Liver (tissue), 9 donors: ENCODE results near the gene UQCRH. TPM values are rescaled to one million over a fixed set of nuclear protein-coding genes. Genes with fewer than 3 reads are reported as not detected.
"Not testable (repeated sequence)": the region's sequence is repeated elsewhere in the genome, so short reads cannot be mapped to it uniquely, and the experiment has no call there.

ENCODE experiments used
- DNase-seq: peaks from one replicate; pipeline ENCODE4 v3.0.0-alpha.2; 2017; ENCODE audit warnings: low spot score
- H3K27ac ChIP-seq, 2 donors: one replicate each; pipeline ENCODE4 v1.7.0; 2013; ENCODE audit warnings: inconsistent platforms in 2 of 2, low read length in 2 of 2, control low read depth in 1 of 2, low read depth in 1 of 2, mild to moderate bottlenecking in 1 of 2
- H3K27me3 ChIP-seq, 4 donors: one replicate each; pipeline versions ENCODE4 v1.6.1 to v1.7.0; 2013; ENCODE audit warnings: low read length in 3 of 4, inconsistent platforms in 1 of 4, mild to moderate bottlenecking in 1 of 4, moderate library complexity in 1 of 4; ENCODE audit not compliant: control insufficient read depth in 4 of 4, insufficient read depth in 4 of 4
- H3K36me3 ChIP-seq, 4 donors: one replicate each; pipeline versions ENCODE4 v1.6.1 to v1.7.0; 2013; ENCODE audit warnings: low read length in 3 of 4, mild to moderate bottlenecking in 3 of 4, low read depth in 1 of 4, moderate library complexity in 1 of 4; ENCODE audit not compliant: control insufficient read depth in 4 of 4, insufficient read depth in 3 of 4
- H3K4me1 ChIP-seq, 4 donors: one replicate each; pipeline versions ENCODE4 v1.6.1 to v1.7.0; 2013; ENCODE audit warnings: low read length in 3 of 4, mild to moderate bottlenecking in 3 of 4, moderate library complexity in 1 of 4; ENCODE audit not compliant: control insufficient read depth in 4 of 4, insufficient read depth in 4 of 4
- H3K4me3 ChIP-seq, 3 donors: one replicate each; pipeline versions ENCODE4 v1.6.1 to v1.7.0; 2013; ENCODE audit warnings: low read length in 3 of 3, control low read depth in 1 of 3, low read depth in 1 of 3, mild to moderate bottlenecking in 1 of 3
- H3K9ac ChIP-seq, 2 donors: one replicate each; pipeline ENCODE4 v1.7.0; 2013; ENCODE audit warnings: low read length in 2 of 2, mild to moderate bottlenecking in 2 of 2, moderate library complexity in 2 of 2, control low read depth in 1 of 2, low read depth in 1 of 2
- H3K9me3 ChIP-seq, 4 donors: one replicate each; pipeline versions ENCODE4 v1.6.1 to v1.7.0; 2013; ENCODE audit warnings: low read length in 3 of 4; ENCODE audit not compliant: control insufficient read depth in 4 of 4
- EGR1 ChIP-seq, 2 donors: IDR thresholded peaks; 2 replicates each; pipeline ENCODE4 v1.6.1; 2016 to 2018; ENCODE audit warnings: antibody characterized with exemption in 2 of 2, low read depth in 2 of 2
- FOXA2 ChIP-seq: IDR thresholded peaks from 2 replicates; pipeline ENCODE4 v1.6.1; 2016; ENCODE audit warnings: antibody characterized with exemption
- GABPA ChIP-seq, 2 donors: IDR thresholded peaks in 1 of 2; conservative IDR thresholded peaks in 1 of 2; 2 replicates each; pipeline ENCODE4 v1.6.1; 2016; ENCODE audit warnings: antibody characterized with exemption in 2 of 2, mild to moderate bottlenecking in 1 of 2, moderate library complexity in 1 of 2
- HNF4G ChIP-seq: IDR thresholded peaks from 2 replicates; pipeline ENCODE4 v1.6.1; 2016; ENCODE audit warnings: antibody characterized with exemption
- JUND ChIP-seq, 2 donors: IDR thresholded peaks; 2 replicates each; pipeline ENCODE4 v1.6.1; 2016; ENCODE audit warnings: antibody characterized with exemption in 2 of 2
- RAD21 ChIP-seq, 2 donors: IDR thresholded peaks; 2 replicates each; pipeline ENCODE4 v1.6.1; 2016; ENCODE audit warnings: antibody characterized with exemption in 2 of 2, mild to moderate bottlenecking in 2 of 2
- RXRA ChIP-seq, 2 donors: IDR thresholded peaks; 2 replicates each; pipeline ENCODE4 v1.6.1; 2017 to 2018; ENCODE audit warnings: antibody characterized with exemption in 2 of 2, mild to moderate bottlenecking in 1 of 2
- SP1 ChIP-seq: IDR thresholded peaks from 2 replicates; pipeline ENCODE4 v1.6.1; 2018; ENCODE audit warnings: antibody characterized with exemption, mild to moderate bottlenecking
- TAF1 ChIP-seq: conservative IDR thresholded peaks from 2 replicates; pipeline ENCODE4 v1.6.1; 2016; ENCODE audit warnings: antibody characterized with exemption, mild to moderate bottlenecking
- YY1 ChIP-seq: IDR thresholded peaks from 2 replicates; pipeline ENCODE4 v1.6.1; 2016; ENCODE audit warnings: antibody characterized with exemption, mild to moderate bottlenecking
- WGBS: extraction: QIAGEN DNeasy Blood & Tissue Kit; methylation state at CpG from one replicate; pipeline ENCODE4 v1.1.7; 2013; 5-methylcytosine and 5-hydroxymethylcytosine counted together
- polyA plus RNA-seq, 2 donors: library from polyadenylated mRNA; stranded (reverse) in 1 of 2; unstranded in 1 of 2; fragments of 200-250 nt in 1 of 2; fragments of >200 nt in 1 of 2; fragmentation: Nextera tagmentation in 1 of 2; extraction: Ambion mirVana in 1 of 2; gene quantifications; one replicate each; pipeline versions ENCODE4 v1.2.1 to v1.2.3, GENCODE V29; 2013 to 2015
- total RNA-seq, 2 donors: library from RNA; depleted of rRNA; stranded (reverse); fragments of >200 nt; gene quantifications; one replicate each; pipeline ENCODE4 v1.2.3, GENCODE V29; 2014
- TF ChIP-seq, protein P1 (sequence below): IDR thresholded peaks from 2 replicates; pipeline ENCODE4 v1.6.1; 2016; ENCODE audit warnings: antibody characterized with exemption
- TF ChIP-seq, protein P2 (sequence below): IDR thresholded peaks from 2 replicates; pipeline ENCODE4 v1.6.1; 2016; ENCODE audit warnings: antibody characterized with exemption
- TF ChIP-seq, protein P3 (sequence below): IDR thresholded peaks from 2 replicates; pipeline ENCODE4 v1.6.1; 2016; ENCODE audit warnings: antibody characterized with exemption
- donor health status: healthy.
- donor health status: healthy.
- donor health status: healthy.
- donor health status: healthy.
- donor health status: healthy.

The UQCRH gene
- total and polyA plus RNA-seq, 4 donors, result 158 to 220 (median 201) TPM

DNA sequence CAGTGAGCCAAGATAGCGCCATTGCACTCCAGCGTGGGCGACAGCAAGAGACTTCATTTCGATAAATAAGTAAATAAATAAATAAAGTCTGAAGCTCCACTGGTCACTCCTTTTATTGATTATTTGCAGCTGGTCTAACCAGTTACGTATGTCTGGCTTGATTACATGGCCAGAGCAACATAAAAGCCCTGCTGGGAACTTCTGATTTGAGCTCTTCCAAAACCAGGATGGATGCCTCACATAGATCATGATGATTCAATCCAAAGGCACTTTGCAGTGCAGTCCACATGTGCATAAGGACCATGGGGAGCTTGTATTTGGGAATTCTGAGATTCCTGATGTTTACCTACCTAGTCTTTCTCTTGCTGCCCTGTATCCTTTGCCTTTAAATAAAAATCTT lies 61.1 kb downstream of the UQCRH start:
- Histone ChIP-seq H3K9ac (no peak overlapping the region), H3K4me3 (no peak overlapping the region), H3K27ac (no peak overlapping the region), H3K4me1 (no peaks in the 10 kb centered on the region), H3K36me3 (peaks cover 5 to 56% (median 40%) of the 10 kb centered on the region in 4 donors), H3K9me3 (no peaks in the 10 kb centered on the region), H3K27me3 (no peaks in the 10 kb centered on the region)
- no peak for TF ChIP-seq SP1
- no peak for TF ChIP-seq RXRA (IDR thresholded peaks at IDR 0.05)
- no peak for TF ChIP-seq GABPA (IDR thresholded peaks at IDR 0.05 in 1 of 2, conservative IDR thresholded peaks at IDR 0.05 in 1 of 2)
- TF ChIP-seq FOXA2, result no peak
- TF ChIP-seq RAD21 (IDR thresholded peaks at IDR 0.05), result no peak
- no peak for TF ChIP-seq JUND (IDR thresholded peaks at IDR 0.05)
- TF ChIP-seq YY1, result no peak
- TF ChIP-seq, protein P1, sequence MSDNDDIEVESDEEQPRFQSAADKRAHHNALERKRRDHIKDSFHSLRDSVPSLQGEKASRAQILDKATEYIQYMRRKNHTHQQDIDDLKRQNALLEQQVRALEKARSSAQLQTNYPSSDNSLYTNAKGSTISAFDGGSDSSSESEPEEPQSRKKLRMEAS, result no peak
- TF ChIP-seq HNF4G, result no peak
- TF ChIP-seq, protein P2, sequence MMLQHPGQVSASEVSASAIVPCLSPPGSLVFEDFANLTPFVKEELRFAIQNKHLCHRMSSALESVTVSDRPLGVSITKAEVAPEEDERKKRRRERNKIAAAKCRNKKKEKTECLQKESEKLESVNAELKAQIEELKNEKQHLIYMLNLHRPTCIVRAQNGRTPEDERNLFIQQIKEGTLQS, result no peak
- no peak for TF ChIP-seq EGR1 (IDR thresholded peaks at IDR 0.05; ENCODE audit: low read depth in 2 of 2)
- TF ChIP-seq, protein P3, sequence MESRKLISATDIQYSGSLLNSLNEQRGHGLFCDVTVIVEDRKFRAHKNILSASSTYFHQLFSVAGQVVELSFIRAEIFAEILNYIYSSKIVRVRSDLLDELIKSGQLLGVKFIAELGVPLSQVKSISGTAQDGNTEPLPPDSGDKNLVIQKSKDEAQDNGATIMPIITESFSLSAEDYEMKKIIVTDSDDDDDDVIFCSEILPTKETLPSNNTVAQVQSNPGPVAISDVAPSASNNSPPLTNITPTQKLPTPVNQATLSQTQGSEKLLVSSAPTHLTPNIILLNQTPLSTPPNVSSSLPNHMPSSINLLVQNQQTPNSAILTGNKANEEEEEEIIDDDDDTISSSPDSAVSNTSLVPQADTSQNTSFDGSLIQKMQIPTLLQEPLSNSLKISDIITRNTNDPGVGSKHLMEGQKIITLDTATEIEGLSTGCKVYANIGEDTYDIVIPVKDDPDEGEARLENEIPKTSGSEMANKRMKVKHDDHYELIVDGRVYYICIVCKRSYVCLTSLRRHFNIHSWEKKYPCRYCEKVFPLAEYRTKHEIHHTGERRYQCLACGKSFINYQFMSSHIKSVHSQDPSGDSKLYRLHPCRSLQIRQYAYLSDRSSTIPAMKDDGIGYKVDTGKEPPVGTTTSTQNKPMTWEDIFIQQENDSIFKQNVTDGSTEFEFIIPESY, result no peak
- no peak for TF ChIP-seq TAF1
- WGBS, result 86% methylated on average over 5 of the region's 5 CpGs
- DNase-seq, result no peak

GRCh38 chr1:46365796-46366195 lies 62.3 kb downstream of the UQCRH start:
- H3K27ac ChIP-seq, H3K9ac ChIP-seq, H3K27me3 ChIP-seq, H3K4me3 ChIP-seq, DNase-seq, H3K9me3 ChIP-seq, H3K4me1 ChIP-seq: not testable (repeated sequence)
- WGBS, result 97% methylated on average over 8 of the region's 8 CpGs
- peaks cover 5 to 50% (median 34%) of the 10 kb centered on the region in 4 donors for H3K36me3 ChIP-seq

Other genes with a start within 250 kb of the UQCRH start
- gene PIK3R3, start 171.1 kb upstream of the UQCRH start, total RNA-seq, result 1 to 10 TPM; 3.7 to 4.6 TPM
- gene PIK3R3, start 171.1 kb upstream of the UQCRH start, polyA plus RNA-seq, result 1 to 10 TPM; 1.5 to 1.8 TPM
- 1 to 10 TPM in 1 of 2 donors, under 1 TPM in 1; 0.33 to 2.4 TPM for gene TSPAN1, start 128.6 kb upstream of the UQCRH start, total RNA-seq
- gene TSPAN1, start 128.6 kb upstream of the UQCRH start, polyA plus RNA-seq, result 1 to 10 TPM; 1.7 to 7.0 TPM
- not detected for gene P3R3URF, start 127.2 kb upstream of the UQCRH start, total RNA-seq
- gene P3R3URF, start 127.2 kb upstream of the UQCRH start, polyA plus RNA-seq, result not detected
- gene POMGNT1, start 105.3 kb upstream of the UQCRH start, total RNA-seq, result 10 to 100 TPM; 10.3 to 32.0 TPM
- 10 to 100 TPM; 30.7 to 31.4 TPM for gene POMGNT1, start 105.3 kb upstream of the UQCRH start, polyA plus RNA-seq
- under 1 TPM; 0.09 to 0.50 TPM for gene LURAP1, start 100.4 kb upstream of the UQCRH start, total RNA-seq
- gene LURAP1, start 100.4 kb upstream of the UQCRH start, polyA plus RNA-seq, result under 1 TPM in 1 of 2 donors, not detected in 1; 0.08 TPM
- 1 to 10 TPM in 1 of 2 donors, under 1 TPM in 1; 0.08 to 8.8 TPM for gene RAD54L, start 55.9 kb upstream of the UQCRH start, total RNA-seq
- under 1 TPM; 0.35 to 0.68 TPM for gene RAD54L, start 55.9 kb upstream of the UQCRH start, polyA plus RNA-seq
- 10 to 100 TPM; 30.5 to 58.4 TPM for gene LRRC41, start 82 bp upstream of the UQCRH start, total RNA-seq
- gene LRRC41, start 82 bp upstream of the UQCRH start, polyA plus RNA-seq, result 10 to 100 TPM; 22.0 to 25.0 TPM
- 10 to 100 TPM; 12.2 to 17.2 TPM for gene NSUN4, start 37.1 kb downstream of the UQCRH start, total RNA-seq
- gene NSUN4, start 37.1 kb downstream of the UQCRH start, polyA plus RNA-seq, result 10 to 100 TPM in 1 of 2 donors, 1 to 10 TPM in 1; 7.0 to 11.7 TPM
- gene FAAH, start 90.6 kb downstream of the UQCRH start, total RNA-seq, result 10 to 100 TPM in 1 of 2 donors, 1 to 10 TPM in 1; 4.3 to 41.5 TPM
- 10 to 100 TPM; 17.8 to 26.5 TPM for gene FAAH, start 90.6 kb downstream of the UQCRH start, polyA plus RNA-seq
- not detected for gene DMBX1, start 186.1 kb downstream of the UQCRH start, total RNA-seq
- not detected for gene DMBX1, start 186.1 kb downstream of the UQCRH start, polyA plus RNA-seq
- gene KNCN, start 247.9 kb downstream of the UQCRH start, total RNA-seq, result not detected
- gene KNCN, start 247.9 kb downstream of the UQCRH start, polyA plus RNA-seq, result not detected